Vagina (tissue), 2 donors: ENCODE measurements around the gene ARL6IP5. TPM values are rescaled to one million over a fixed set of nuclear protein-coding genes. Genes with fewer than 3 reads are reported as not detected.

Experiments
- DNase-seq, 2 donors: peaks; one replicate each; pipeline ENCODE4 v3.0.0-alpha.2; 2017; ENCODE audit errors: extremely low spot score in 2 of 2
- H3K27ac ChIP-seq: fragments of 200-600 bp; sonication (generic); one replicate; pipeline ENCODE4 v1.5.1; 2019
- H3K27me3 ChIP-seq: fragments of 200-600 bp; sonication (generic); one replicate; pipeline ENCODE4 v1.5.1; 2019
- H3K36me3 ChIP-seq, 2 donors: fragments of 200-600 bp; sonication (generic); one replicate each; pipeline ENCODE4 v1.5.1; 2017 to 2019
- H3K4me1 ChIP-seq: fragments of 200-600 bp; sonication (generic); one replicate; pipeline ENCODE4 v1.5.1; 2019
- H3K4me3 ChIP-seq, 2 donors: fragments of 200-600 bp; sonication (generic); 1 replicate in 1 of 2; 2 replicates in 1 of 2; pipeline ENCODE4 v1.5.1; 2016 to 2019
- H3K9me3 ChIP-seq: fragments of 200-600 bp; sonication (generic); one replicate; pipeline ENCODE4 v1.5.1; 2019
- CTCF ChIP-seq, 3 experiments: fragments of 450-650 bp in 2 of 3; fragments of 200-600 bp in 1 of 3; sonication (generic) in 1 of 3; IDR thresholded peaks; one replicate each; pipeline ENCODE4 v1.5.1; 2017 to 2019; ENCODE audit warnings: antibody characterized with exemption in 3 of 3, mild to moderate bottlenecking in 2 of 3, moderate library complexity in 2 of 3
- POLR2A ChIP-seq, 2 donors: fragments of 450-650 bp; IDR thresholded peaks; one replicate each; pipeline ENCODE4 v1.6.1; 2017; ENCODE audit warnings: antibody characterized with exemption in 2 of 2, mild to moderate bottlenecking in 2 of 2, moderate library complexity in 2 of 2
- POLR2AphosphoS5 ChIP-seq, 2 donors: sonication (generic); formaldehyde crosslinking; IDR thresholded peaks; one replicate each; pipeline ENCODE4 v1.9.0; 2017; ENCODE audit warnings: antibody characterized with exemption in 2 of 2, mild to moderate bottlenecking in 2 of 2, low read depth in 1 of 2; ENCODE audit not compliant: insufficient read depth in 1 of 2
- intact Hi-C: fragments of 100-400 bp; cut with DNase I; formaldehyde crosslinking; loops from one replicate; pipeline ENCODE4 v1.15.1; 2023
- total RNA-seq: library from RNA; depleted of rRNA; stranded (reverse); fragments of >200 nt; gene quantifications from one replicate; pipeline ENCODE4 v1.2.3, GENCODE V29; 2016

The ARL6IP5 gene
- total RNA-seq, 1 donor from 2014 or later = 86.9 TPM

- H3K4me1 ChIP-seq = no peaks in the 10 kb centered on the region
- TF ChIP-seq POLR2AphosphoS5 (IDR thresholded peaks at IDR 0.05; ENCODE audit: insufficient read depth in 1 of 2, low read depth in 1 of 2) = no peak
- TF ChIP-seq CTCF (IDR thresholded peaks at IDR 0.05) = no peak
- no peak for TF ChIP-seq POLR2A (IDR thresholded peaks at IDR 0.05)
- H3K27me3 ChIP-seq = no peaks in the 10 kb centered on the region
- intact Hi-C loops = no loop called here
- no peaks in the 10 kb centered on the region for H3K36me3 ChIP-seq
- H3K4me3 ChIP-seq = no peak overlapping the region
- H3K27ac ChIP-seq = no peak overlapping the region
- DNase-seq = no peak
- no peaks in the 10 kb centered on the region for H3K9me3 ChIP-seq
These were observed 46.0 kb downstream of the ARL6IP5 start for GRCh38 chr3:69130689-69131088.

GRCh38 chr3:69137005-69137404 is 52.3 kb downstream of the ARL6IP5 start:
- H3K27ac ChIP-seq = no peak overlapping the region
- no peaks in the 10 kb centered on the region for H3K4me1 ChIP-seq
- intact Hi-C loops = no loop called here
- DNase-seq = no peak
- no peaks in the 10 kb centered on the region for H3K27me3 ChIP-seq
- H3K4me3 ChIP-seq = no peak overlapping the region
- H3K36me3 ChIP-seq = no peaks in the 10 kb centered on the region
- H3K9me3 ChIP-seq = no peaks in the 10 kb centered on the region
- TF ChIP-seq POLR2AphosphoS5 (IDR thresholded peaks at IDR 0.05; ENCODE audit: insufficient read depth in 1 of 2, low read depth in 1 of 2) = no peak
- no peak for TF ChIP-seq CTCF (IDR thresholded peaks at IDR 0.05)
- TF ChIP-seq POLR2A (IDR thresholded peaks at IDR 0.05) = no peak

- intact Hi-C loops = no loop called here
- no peak for DNase-seq
- Histone ChIP-seq H3K27ac (no peak overlapping the region), H3K9me3 (no peaks in the 10 kb centered on the region), H3K27me3 (no peaks in the 10 kb centered on the region), H3K4me1 (no peaks in the 10 kb centered on the region), H3K36me3 (no peaks in the 10 kb centered on the region), H3K4me3 (no peak overlapping the region)
- no peak for TF ChIP-seq POLR2AphosphoS5 (IDR thresholded peaks at IDR 0.05; ENCODE audit: insufficient read depth in 1 of 2, low read depth in 1 of 2)
- no peak for TF ChIP-seq CTCF (IDR thresholded peaks at IDR 0.05)
- TF ChIP-seq POLR2A (IDR thresholded peaks at IDR 0.05) = no peak
These were observed 52.7 kb downstream of the ARL6IP5 start for GRCh38 chr3:69137412-69137811.

GRCh38 chr3:69141313-69141712 is 56.6 kb downstream of the ARL6IP5 start:
- Histone ChIP-seq H3K27ac (no peak overlapping the region), H3K4me1 (no peaks in the 10 kb centered on the region), H3K9me3 (no peaks in the 10 kb centered on the region), H3K4me3 (no peak overlapping the region), H3K36me3 (no peaks in the 10 kb centered on the region), H3K27me3 (no peaks in the 10 kb centered on the region)
- intact Hi-C loops = no loop called here
- TF ChIP-seq CTCF (IDR thresholded peaks at IDR 0.05) (no peak), POLR2A (IDR thresholded peaks at IDR 0.05) (no peak), POLR2AphosphoS5 (IDR thresholded peaks at IDR 0.05; ENCODE audit: insufficient read depth in 1 of 2, low read depth in 1 of 2) (no peak)
- DNase-seq = no peak

GRCh38 chr3:69142090-69142489 is 57.4 kb downstream of the ARL6IP5 start:
- intact Hi-C loops = no loop called here
- DNase-seq = no peak
- Histone ChIP-seq H3K36me3 (no peaks in the 10 kb centered on the region), H3K4me3 (no peak overlapping the region), H3K4me1 (no peaks in the 10 kb centered on the region), H3K27ac (no peak overlapping the region), H3K9me3 (no peaks in the 10 kb centered on the region), H3K27me3 (no peaks in the 10 kb centered on the region)
- TF ChIP-seq CTCF (IDR thresholded peaks at IDR 0.05) (no peak), POLR2AphosphoS5 (IDR thresholded peaks at IDR 0.05; ENCODE audit: insufficient read depth in 1 of 2, low read depth in 1 of 2) (no peak), POLR2A (IDR thresholded peaks at IDR 0.05) (no peak)
